NCI-H446 treated with DMSO at 0.1 percent for 48 hours (cell line): Measurements from ENCODE around the gene CNP.

Experiments used
- DNase-seq: peaks from one replicate; lab custom pipeline; 2025; lab: John Stamatoyannopoulos, UW

CNP gene

GRCh38 chr17:41972571-41973407 lies 6.2 kb downstream of the CNP start:
- DNase-seq, result no peak

DNA sequence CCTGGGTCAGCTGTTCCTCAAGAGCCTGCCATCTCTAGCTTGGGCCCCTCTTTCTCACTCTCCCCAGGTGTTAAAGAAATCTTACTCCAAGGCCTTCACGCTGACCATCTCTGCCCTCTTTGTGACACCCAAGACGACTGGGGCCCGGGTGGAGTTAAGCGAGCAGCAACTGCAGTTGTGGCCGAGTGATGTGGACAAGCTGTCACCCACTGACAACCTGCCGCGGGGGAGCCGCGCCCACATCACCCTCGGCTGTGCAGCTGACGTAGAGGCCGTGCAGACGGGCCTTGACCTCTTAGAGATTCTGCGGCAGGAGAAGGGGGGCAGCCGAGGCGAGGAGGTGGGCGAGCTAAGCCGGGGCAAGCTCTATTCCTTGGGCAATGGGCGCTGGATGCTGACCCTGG lies 6.8 kb downstream of the CNP start:
- no peak for DNase-seq

DNA sequence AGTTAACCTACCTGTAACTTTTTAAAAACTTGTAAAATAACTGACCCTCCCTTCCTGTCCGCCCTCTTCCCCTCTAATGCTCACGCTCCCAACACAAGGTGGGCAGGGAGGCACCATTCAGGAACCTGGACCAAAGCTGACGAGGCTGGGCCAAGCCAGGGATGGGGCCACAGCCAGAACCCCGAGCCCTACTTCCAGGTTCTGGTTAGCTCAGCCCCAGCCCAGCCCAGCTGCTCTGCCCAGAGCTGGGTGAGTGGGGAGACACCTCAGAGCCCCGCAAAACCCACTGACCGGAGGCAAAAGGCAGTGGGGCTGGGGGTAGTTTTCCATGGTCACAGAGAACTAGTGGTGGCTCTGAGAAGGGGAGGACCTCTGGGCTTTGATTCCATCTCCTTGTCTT lies 7.4 kb downstream of the CNP start:
- no peak for DNase-seq

DNA sequence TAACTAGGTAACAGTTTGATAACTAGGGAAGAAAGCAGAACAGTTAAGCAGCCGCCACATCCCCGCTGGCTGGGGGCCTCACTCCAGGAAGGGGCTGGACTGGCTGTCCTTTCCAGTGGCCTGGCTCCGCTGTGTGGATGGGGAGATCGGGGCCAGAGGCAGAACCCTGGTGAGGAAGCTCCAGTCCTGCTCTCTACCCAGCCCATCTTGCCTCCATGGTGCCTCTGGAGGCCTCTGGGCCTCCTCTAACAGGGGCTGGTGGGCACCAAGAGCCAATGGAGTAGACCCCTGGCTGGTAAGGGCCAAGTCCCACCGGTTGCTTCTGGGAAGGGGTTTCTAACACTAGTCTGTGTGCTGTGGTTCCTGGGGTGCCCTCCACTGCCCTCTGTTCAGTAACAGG lies 8.1 kb downstream of the CNP start:
- DNase-seq, result no peak

GRCh38 chr17:41975099-41976083 lies 8.8 kb downstream of the CNP start:
- no peak for DNase-seq

- no peak for DNase-seq
Observed at GRCh38 chr17:41976142-41976768, 9.7 kb downstream of the CNP start.

- no peak for DNase-seq
Observed at GRCh38 chr17:41977991-41978390, 11.4 kb downstream of the CNP start.

DNA sequence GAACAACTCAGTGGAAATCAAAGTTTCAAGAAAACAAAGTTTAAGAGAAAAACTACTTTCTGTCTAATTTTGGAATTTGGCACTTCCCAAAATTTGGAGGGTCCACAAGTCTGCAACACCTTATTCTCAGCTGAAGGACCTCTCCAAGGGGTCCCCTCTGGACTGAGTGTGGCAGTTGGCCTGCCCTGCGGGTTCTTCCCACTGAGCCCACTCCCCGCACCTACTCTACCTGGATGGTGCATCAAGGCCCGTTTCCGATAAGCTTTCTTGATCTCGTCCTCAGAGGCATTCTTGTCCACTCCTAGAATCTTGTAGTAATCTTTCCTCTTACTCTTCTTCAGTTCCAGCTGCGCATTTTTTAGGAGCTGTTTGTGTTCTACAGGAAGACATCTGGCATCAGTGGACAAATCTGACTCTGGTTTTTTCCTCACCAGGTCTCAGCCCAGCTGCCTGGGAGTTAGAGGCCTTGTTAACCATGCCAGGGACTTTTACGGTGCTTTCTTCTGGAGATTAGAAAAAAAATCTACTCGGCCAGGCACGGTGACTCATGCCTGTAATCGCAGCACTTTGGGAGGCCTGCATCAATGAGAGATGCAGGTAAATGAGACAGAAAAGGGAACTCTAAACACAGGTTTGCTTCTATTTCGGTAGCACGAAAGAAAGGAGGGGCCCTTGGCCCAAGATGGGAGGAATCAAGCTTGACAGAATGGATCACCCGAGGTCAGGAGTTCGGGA lies 15.6 kb downstream of the CNP start:
- DNase-seq, result no peak

GRCh38 chr17:41984454-41984853 lies 17.9 kb downstream of the CNP start:
- no peak for DNase-seq

DNA sequence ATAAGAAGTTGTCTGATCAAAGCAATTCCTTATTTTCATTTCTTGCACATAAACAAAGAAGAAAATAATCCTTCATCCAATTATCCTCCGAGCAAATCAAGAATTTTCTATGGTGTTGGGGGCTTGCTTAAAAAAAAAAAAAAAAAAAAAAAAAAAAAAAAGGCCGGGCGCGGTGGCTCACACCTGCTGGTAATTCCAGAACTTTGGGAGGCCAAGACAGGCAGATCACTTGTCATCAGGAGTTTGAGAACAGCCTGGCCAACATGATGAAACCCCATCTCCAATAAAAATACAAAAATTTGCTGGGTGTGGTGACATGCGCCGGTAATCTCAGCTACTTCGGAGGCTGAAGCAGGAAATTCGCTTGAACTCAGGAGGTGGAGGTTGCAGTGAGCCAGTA lies 19.3 kb downstream of the CNP start:
- no peak for DNase-seq

DNA sequence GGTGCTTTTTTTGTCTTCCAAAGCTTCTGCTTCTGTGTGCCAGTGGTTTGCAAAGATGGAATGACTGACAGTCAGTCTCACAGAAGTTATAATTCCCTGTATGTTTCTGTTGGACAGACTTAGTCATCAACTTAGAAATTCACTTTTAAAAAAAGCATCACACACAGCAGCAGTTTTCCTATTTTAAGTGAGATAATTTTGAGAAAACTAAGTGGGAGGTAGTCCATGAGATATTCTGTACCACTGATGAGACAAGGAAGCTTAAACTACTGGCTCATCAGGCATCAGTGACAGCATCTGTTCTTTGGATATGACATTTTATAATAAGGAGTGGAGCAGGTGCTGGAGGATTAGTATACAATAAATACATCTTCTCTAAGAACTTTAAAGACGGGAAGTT lies 20.0 kb downstream of the CNP start:
- DNase-seq, result no peak

- no peak for DNase-seq
Observed at GRCh38 chr17:41987642-41988041, 21.0 kb downstream of the CNP start.

- no peak for DNase-seq
Observed at GRCh38 chr17:41988418-41988817, 21.8 kb downstream of the CNP start.

DNA sequence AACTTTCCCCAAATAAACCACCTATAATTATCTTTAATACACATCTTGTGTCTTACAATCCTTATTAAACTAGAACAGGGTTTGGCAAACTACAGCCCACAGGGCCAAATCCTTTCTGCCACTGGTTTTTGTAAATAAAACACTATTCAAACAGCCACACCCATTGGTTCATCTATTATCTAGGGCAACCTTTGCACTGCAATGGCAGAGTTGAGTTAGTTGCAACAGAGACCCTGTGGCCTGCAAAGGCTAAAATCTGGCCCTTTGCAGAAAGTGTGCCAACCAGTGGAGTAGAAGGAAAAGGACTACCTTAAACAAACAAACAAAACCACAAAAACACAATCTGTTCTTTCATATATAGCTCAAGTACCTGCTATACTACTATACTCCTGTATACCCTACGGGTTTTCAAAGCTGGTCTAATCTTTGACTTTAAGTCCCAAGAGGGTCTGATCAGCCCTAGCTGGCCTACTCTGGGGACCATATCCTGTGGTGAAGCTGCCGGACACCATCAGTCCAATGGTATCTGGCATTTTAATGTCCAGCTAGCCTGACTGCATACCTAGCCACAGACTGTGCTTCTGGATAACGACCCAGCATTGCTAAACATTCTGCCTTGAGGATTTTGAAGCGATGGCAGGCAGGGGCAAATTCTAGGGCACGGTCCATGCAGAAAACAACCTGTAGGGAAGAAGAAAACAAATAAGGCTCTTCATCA lies 23.3 kb downstream of the CNP start:
- no peak for DNase-seq

GRCh38 chr17:41992576-41992975 lies 26.0 kb downstream of the CNP start:
- DNase-seq, result no peak

DNA sequence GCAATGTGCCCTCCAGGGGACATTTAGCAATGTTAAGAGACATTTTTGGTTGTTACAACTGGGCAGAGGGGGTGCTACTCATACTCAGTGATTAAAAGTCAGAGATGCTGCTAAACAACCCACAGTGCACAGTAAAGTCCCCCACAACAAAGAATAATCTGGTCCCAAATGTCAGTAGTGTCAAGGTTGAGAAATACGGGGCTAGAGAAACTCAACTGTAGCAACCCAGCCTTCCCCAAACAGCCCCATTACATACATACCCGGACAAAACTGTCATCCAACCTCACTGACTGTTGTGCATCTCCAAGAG lies 30.2 kb downstream of the CNP start:
- no peak for DNase-seq

GRCh38 chr17:41998497-41998896 lies 31.9 kb downstream of the CNP start:
- no peak for DNase-seq

DNA sequence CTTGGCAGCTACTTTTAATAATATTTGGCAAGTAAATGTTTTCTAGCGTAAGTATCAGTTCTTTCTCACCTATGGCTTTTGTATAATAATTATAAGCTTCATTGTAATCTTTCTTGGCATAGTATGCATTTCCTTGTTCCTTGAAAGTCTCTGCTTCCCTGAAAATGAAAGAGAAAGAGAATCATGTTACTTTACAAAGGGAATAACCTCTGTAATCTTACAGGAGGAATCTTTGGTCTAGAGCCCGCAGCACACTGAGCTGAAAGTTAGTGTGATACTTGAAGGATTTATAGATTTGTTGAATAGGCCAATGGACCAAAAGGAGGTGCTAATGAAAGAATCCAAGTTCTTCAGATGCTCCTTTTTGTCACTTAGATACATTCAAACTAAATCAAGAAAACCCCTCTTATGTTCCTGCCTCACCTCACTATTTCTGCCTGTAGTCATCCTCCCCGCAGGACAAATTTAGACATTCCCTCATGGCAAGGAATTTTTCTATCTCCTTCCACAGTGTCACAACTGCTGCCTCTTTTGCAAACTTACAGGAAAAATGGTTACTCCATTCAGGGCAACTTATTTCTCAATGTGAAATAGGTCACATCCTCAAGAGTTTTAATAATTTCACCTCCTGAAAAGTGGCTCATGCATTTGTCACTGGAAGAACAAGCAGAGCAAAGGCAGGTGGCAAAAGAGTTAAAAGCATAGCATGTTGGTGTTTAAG lies 34.0 kb downstream of the CNP start:
- DNase-seq, result no peak

GRCh38 chr17:42001729-42002128 lies 35.1 kb downstream of the CNP start:
- DNase-seq, result no peak

- DNase-seq, result no peak
Observed at GRCh38 chr17:42002175-42002791, 35.7 kb downstream of the CNP start.
